Measurements from ENCODE around the gene CAPN14.

The CAPN14 gene, protein sequence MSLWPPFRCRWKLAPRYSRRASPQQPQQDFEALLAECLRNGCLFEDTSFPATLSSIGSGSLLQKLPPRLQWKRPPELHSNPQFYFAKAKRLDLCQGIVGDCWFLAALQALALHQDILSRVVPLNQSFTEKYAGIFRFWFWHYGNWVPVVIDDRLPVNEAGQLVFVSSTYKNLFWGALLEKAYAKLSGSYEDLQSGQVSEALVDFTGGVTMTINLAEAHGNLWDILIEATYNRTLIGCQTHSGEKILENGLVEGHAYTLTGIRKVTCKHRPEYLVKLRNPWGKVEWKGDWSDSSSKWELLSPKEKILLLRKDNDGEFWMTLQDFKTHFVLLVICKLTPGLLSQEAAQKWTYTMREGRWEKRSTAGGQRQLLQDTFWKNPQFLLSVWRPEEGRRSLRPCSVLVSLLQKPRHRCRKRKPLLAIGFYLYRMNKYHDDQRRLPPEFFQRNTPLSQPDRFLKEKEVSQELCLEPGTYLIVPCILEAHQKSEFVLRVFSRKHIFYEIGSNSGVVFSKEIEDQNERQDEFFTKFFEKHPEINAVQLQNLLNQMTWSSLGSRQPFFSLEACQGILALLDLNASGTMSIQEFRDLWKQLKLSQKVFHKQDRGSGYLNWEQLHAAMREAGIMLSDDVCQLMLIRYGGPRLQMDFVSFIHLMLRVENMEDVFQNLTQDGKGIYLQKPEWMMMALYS

DNA sequence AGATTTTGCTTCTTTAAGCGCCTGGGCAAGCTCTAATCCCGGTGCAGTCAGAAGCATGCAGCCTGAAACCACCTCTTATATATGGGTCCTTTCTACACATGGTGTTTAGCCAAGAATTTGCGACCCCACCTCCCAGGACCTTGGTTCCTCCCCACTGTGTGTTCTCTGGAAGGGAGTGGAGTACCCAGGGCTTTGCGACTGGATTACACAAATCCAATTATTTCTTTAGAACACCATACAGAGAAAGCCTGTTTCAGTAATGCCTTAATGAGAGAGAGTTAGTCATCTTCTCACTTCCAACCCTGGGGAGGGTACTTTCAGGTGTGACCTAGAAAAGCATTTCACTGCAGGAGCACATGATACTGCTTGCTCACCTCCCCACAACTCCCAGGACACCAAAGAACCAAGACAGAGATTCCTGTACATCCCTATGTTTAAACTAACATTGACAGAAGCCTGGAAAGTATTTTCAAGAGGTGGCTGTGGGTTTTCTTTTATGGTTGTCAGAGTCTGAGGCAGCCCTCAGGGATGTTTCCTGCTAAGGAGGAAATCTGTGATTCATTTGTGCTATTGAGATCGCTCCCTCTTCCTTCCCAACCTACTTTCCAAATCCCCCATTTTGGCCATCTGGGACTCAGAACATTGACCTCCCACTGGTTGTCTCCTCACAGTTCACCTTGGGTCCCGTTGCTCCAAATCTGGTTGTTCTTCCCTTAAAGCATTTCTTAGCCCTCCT, at the start of gene CAPN14:
Gene CAPN14, minus strand, starts transcription at position 51 of the 736 bp plus-strand sequence. CDS start 12,068 bp downstream, outside the sequence.
- DNase-seq: no peak

DNA sequence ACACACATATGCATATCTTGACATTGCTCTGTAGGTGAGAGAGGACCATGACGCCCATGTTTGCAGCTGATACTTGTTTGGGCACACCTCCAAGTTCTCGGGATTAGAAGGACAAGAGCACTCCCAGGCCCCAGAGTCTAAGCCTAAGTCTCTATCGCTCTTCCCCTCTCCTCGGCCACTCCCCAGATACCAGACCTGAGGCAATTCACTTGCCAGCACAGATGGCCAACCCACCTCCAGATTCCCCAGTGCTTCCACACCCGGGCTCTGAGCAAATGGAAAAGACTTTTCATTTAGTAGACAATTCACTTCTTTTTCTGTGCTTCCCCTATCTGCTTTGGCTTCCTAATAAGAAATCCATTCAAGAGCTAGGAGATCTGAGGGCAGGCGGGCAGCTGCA, 49.5 kb upstream of the CAPN14 start:
- no peak for DNase-seq

DNA sequence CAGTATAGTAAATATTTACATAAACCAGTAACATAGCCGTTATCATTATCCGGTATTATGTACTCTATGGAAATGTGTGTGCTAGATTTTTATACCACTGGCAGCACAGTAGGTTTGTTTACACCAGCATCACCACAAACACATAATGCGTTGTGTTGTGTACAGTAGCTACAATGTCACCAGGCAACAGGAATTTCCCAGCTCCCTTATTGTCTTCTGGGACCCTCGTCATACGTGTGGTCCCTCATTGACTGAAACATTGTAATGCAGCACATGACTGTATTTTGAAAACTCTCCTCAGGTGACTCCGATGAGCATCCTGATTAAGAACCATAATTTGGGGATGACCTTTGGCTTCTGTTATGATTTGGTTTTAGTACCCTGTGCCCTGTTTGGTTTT, 47.9 kb upstream of the CAPN14 start:
- DNase-seq: no peak

DNA sequence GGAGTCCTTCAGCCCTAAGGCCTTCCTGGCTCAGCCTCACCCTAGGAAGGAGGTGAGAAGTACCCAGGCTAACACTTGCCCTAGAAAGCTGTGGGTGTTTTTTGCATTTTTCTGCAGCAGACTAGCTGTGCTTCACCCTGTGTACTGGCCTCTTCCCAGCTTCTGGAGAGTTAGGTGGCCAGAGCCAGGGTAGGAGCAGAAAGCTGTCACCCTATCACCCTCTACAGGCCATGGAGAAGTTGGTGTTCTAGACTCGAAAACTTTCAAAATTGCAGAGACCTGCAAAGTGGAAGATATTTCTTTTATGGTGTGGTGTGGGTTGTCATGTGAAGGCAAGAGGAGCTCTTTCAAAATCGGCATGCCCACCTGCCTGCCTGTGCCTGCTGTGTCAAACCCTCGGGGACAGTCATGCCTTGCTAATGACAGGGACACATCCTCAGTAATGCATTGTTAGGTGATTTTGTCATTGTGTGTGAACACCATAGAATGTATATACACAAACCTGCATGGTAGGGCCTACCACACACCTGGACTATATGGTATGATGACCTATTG, 46.4 kb upstream of the CAPN14 start:
- DNase-seq: no peak

DNA sequence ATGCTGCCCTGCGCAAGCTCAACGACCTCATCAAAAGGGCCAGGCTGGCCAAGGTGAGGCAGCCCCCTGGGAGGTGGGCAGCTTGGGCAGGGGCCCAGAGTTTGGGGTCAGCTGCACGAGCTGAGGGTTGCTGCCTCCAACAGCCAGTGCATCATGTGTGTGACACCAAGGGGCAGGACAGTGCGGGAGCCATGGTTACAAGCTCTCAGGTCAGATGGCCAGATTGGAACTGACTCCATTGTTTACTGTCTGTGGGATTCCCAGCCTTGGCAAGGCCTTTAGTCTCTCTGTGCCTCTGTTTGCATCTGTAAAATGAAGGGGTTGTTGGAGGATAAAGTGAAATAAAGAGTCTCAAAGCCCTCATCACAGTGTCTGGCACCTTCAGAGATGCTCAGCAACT, 43.6 kb upstream of the CAPN14 start:
- DNase-seq: no peak

DNA sequence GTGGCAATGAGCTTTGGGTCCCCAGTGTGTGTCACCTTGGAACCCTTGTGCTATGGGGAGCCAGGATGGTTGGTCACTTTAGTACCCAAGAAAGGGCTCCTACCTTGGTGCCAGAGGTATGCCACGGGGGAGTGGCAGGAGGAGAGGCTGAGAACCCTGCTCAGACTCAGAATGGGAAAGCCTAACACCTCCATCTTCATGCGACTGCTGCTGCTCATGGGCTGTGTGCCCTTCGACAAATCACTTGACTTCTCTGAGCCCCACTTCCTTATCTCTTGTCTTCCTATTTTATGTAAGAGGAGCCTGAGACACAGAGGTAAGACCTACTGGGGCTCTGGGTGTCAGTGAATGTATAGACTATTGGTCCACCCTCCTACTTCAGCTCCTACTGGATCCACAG, 41.8 kb upstream of the CAPN14 start:
- no peak for DNase-seq

DNA sequence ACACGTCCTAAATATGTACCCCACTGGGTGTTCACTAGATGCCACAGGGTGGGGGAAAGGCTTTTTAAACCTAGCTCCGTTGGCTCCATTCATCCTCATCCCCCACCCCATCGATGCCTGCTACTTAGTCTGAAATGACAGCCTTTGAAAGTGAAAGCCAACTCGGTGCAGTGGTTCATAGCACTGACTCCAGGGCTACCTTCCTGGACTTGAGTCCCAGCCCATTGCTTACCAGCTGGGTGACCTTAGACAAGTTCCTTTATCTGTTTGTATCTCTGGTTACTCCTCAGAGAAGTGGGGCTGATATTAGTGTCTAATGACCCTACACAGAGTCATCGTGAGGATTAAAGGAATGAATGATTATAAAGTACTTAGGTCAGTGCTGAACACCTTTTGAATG, 41.0 kb upstream of the CAPN14 start:
- DNase-seq: no peak

DNA sequence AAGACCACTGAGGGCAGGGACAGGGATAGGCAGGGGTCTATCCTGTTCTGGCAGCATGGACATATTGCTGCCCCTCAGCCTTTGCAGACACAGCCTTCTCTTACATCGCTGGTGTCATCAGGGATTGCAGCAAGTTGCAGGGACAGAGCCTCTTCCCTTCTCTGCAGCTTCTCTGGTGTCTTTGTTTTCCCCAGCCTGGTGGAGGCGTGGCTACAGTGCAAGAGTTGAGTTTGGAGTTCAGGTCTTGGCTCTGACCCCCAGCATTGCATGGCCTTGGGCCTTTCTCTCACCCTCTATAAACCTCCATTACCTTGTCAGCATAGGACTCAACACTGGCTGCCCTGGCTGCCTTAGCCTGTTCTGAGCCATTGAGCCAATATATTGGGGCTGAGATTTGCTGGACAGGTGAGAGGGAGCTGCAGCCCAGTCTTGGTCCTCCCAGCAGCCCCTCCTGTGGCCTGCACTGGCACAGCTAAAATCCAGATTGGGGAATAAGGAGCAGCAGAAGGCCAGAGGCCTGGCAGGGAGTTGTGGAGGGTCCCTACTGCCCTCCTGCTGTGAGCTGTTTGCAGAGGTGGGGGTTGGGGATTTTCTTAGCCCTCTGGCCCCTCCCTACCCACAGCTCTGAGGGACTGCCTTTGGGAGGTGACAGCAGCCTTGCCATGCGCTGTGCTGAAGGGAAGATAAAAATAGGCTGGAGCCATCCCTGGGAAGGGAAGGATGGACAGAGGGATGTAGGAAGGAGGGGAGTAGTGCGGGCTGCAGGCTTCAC, 39.5 kb upstream of the CAPN14 start:
- no peak for DNase-seq

DNA sequence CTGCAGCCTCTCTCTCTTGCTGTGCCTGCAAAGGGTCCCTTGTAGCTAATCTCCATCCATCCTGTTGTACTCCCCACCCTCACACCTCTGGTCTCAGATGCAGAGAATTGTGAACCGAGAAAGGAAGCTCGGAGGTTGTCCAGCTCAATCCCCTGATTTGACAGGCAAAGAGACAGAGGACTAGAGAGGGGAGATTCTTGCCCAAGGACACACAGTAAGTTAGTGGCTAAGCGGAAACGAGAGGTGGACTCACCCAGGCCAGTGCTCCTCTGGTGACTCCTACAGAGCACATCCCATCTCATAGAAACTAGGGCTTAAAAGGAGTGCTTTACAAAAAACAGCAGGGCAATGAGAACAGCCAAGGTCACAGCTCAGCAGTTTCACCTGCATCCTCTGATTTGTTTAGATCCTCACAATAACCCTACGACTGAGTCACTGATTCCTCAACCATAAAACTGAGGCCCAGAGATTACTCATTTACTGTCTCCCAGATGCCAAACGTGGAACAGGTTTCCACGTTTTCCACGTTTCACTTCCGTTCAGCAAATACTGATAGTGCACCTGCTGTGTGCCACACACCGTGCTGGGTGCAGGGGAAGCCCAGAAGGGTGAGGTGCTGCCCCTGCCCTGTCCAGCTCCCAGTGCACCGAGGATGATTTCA, 38.7 kb upstream of the CAPN14 start:
- DNase-seq: no peak

DNA sequence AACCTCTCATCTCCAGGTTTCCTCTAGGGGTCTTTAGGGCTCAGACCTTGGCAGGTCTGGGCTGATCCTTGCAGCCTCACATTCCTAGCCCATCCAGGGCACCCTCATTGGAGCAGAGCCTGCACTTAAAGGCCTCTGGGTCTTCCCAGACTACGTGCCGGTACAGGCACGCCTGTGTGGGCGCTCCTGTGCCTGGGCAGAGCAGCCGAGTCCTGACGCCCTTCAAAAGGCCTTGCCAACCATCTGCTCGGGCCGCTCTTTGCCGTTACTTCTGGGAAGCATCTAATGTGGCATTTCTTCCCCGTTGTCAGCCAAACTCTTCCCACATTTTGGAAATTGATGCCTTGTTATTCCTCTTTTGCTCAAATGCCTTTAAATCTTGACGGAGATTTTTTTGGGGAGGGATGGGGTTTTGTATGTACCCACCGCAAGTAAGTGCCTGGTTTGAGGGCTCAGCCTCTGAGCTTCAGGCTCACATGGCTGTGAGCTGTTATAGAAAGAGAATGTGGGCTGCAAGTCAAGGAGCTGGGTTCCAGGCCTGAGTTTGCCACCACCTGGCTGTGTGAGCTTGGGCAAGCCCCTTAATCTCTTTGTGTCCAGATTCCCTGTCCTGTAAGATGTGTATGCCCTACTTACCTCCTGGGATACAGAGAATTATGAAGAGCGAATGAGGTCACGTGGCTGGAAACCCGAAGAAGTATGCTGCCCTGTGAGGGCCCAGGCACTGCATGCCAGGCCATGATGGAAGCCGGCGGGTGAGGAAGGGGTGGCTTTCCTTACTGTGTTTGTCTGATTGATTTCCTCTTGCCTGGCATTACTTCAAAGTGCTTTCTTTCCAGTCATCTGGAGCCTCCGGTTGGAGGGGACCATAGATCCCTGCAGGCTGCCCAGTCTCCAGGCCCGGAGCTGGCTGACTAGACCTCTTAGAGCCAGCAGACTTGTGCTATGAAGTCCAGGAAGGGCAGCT, 37.2 kb upstream of the CAPN14 start:
- no peak for DNase-seq

DNA sequence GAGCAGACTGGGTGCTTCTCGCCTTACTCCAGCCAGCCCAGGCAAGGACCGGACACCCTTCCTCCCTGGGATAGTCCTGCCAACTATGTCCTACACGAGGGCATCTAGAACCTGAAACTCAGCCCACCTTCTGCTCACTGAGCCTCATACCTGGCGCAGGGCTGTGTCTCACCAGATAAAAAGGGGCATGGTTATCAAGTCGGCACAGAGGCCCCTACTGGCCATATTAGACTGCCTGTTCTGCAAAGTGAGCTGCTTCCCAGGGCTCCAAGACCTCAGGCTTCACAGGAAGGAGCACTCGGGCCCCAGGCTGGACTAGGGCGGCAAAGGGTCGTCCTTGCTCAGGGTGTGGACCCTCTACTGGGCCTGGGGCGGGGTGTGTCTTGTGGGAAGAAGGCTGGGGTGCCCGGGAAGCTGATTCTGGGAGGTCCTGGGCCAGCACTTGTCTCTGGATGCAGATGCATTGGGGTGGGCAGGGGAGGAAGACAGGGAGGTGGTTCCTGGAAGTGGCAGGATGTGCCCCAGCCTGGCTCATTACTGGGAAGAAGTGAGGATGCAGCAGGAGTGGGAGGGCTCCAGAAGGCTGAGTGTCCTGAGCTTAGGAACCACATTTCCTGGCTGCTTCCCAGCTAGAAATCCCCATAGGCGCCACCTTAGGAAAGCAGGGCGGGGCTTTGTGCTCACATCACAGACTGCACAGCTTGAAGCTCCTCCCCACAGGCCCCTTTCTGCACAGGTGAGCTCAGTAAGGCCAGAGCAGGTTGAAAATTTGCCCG, 36.2 kb upstream of the CAPN14 start:
- DNase-seq: no peak

DNA sequence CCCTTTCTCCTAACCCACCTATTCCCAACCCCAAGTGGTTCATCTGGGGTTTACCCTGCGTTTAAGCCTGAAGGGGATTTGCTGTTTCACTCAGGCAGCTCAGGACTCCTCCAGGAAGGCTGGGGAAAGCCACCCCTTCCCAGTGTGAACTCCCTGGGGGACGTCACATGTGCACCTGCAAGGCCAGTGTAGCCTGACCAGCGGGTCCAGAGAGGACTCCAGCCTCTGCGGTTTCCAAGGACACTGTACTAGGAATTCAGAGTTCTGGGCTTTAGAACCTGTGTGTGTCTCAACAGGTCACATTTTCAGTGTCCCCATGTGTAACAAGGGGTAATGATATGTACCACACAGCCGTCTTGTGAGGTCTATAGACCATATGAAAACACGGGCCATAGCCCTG, 34.5 kb upstream of the CAPN14 start:
- DNase-seq: no peak

DNA sequence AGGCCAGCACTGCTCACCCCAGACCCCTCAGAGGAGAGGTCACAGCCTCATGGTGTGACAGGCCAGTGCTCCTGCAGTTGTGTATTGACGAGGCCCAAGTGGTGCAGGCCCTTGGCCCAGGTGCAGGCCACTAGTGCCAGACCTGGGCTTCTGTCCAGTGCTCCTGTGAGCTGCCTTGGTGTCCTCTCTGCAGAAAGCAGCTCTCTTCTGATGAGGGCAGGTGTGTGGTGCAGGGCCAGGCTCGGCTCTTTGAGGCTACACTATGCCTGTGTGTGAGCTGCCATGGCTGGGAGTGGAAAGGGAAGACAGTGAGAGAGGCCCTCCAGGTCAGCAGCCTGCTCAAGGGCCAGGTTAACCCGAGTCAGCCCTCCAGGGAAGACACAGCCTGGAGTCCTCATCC, 33.7 kb upstream of the CAPN14 start:
- DNase-seq: no peak

DNA sequence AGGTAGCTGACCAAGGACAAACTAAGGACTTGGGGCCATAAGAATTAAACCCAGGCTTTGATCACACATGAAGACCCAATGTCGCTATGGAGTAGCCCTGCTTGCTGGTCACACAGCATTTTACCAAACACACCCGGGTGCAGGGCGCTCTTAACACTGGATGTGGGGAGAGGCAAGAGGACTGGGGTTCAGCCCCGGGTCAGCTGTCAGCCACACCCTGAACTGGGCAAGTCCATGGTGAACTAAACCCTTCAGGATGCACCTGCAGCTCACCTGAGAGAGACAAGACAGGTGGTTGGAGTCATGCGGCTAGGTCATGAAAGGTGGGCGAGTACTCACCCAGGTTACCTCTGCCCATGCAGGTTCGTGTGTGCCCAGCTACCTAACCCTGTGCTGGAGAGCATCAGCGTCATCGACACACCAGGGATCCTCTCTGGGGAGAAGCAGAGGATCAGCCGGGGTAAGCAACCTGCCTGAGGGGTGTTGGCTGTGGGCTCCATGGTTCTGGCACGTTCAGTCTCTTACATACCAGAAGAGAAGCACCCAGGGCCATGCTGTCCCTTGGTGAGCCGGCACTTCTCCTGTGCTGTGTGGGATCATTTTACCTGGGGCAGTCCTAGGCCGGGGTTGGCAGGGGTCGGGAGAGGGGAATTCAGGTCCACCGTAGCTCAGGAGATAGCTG, 31.8 kb upstream of the CAPN14 start:
- no peak for DNase-seq

DNA sequence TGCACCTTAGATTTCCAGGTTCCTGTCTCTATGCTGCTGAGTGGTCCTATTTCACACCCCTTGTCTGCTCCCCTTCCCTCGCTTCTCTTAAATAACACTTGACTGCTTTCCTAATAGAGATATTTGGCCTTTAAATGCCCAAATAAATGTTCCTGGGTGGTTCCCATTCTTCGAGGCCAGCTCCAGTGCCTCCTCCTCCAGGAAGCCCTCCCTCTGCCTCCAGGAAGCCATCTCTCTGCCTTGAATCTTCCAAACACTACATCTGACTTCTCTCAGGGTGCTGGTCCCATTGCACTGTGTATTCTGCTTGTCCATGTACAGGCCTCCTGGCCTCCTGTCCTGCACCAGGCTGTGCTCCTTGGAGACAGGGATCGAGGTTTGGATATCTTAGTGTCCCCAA, 30.8 kb upstream of the CAPN14 start:
- DNase-seq: no peak

DNA sequence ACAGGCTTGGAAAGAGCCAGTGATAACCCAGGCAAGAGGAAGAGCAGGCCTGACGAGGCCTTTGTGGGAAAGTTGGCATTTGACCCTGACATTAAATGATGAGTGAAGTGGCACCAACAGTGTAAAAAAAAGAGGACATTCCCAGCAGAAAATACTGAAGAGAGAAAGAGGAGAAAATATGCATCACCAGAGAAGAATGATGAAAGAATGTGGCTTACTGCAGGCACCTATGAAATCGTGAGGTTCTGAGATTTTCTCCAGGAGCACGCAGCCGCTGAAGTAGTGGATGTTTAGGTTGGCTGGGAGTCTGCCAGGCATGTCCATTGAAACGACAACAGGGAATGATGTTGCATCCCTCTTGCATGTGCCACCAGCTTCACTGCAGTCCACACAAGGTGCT, 30.4 kb upstream of the CAPN14 start:
- DNase-seq: no peak

DNA sequence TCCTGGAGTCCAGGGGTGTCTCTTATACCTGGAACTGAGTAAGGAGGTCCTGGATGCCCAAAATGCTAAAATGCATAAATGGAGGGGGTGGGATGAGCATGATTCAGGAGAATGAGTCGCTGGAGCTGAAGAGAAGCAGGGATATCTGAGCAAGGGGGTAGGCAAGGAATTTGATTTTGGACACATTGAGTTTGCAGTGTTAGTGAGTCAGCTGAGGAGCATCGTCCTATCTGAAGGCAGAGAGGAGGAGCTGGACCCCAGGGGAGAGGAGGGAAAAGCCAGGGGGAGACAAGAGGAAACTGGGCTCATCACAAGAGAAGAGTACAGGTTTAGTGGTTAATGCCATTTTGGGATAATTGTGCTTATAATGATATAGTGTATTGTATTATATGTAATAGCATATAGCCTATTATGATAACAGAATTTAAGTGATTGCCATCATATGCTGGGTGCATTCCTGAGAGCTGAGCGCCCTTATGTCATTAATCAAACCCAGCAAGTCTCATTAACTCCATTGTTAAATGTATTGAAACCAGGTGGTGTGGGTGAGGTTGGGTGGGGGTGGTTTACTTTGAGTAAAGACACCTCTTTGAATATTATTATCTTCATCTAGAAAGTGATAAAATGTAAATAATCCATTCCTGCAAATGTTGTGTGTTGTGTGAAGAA, 29.0 kb upstream of the CAPN14 start:
- no peak for DNase-seq

DNA sequence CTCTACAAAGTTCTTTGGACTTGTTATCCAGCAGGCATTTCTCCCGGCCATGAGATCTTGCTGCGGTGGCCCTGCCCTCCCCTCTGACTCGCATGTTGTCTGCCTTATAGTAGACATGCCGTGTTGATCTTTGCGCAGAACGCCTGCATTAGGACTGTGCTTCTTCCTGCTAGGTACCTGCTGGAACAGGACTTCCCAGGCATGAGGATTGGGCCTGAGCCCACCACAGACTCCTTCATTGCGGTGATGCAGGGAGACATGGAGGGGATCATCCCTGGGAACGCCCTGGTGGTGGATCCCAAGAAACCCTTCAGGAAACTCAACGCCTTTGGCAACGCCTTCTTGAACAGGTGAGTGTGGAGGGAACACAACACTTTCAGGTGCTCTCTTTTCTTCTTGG, 26.8 kb upstream of the CAPN14 start:
- DNase-seq: no peak

DNA sequence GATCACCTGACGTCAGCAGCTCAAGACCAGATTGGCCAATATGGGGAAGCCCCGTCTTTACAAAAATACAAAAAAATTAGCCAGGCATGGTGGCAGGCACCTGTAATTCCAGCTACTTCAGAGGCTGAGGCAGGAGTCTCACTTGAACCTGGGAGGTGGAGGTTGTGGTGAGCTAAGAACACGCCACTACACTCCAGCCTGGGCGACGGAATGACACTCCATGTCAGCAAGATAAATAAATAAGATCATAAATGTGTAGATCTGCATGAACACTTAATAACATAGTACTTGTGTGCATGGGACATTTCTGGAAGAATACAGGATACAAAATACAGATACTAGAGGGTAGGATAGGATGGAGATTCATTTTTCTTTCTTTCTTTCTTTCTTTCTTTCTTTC, 25.7 kb upstream of the CAPN14 start:
- DNase-seq: no peak

All from NCI-H1048 (cell line).